IMR-90 (cell line): ENCODE data around the gene RALGAPA2. TPM values are rescaled to one million over a fixed set of nuclear protein-coding genes. Genes with fewer than 3 reads are reported as not detected.

Experiments used
- ATAC-seq: fragments of 200-7000 bp; cut with Tn5 transposase; 2 replicates; pipeline ENCODE4 v1.9.1; 2020; ENCODE audit warnings: low read depth, mild to moderate bottlenecking, moderate library complexity
- BruUV-seq: library from RNA; stranded (reverse); fragments of 400-500 nt; replicated peaks from 2 replicates; lab custom pipeline; 2021; lab: Mats Ljungman, UMichigan
- CTCF ChIA-PET: fragments of 300-600 bp; formaldehyde crosslinking; extraction: SDS; loops from one replicate; lab custom pipeline; 2021; ENCODE audit warnings: antibody characterized with exemption; lab: Yijun Ruan, JAX
- POLR2A ChIA-PET: fragments of 300-600 bp; sonication (Branson Sonifier 250); formaldehyde crosslinking; loops from one replicate; lab custom pipeline; 2022; ENCODE audit warnings: antibody characterized with exemption; ENCODE audit not compliant: unreplicated experiment; lab: Charles Lee
- DNase-seq: peaks from one replicate; pipeline ENCODE4 v3.0.0; 2013
- H2AFZ ChIP-seq: replicated peaks from 2 replicates; pipeline ENCODE3; 2013; ENCODE audit warnings: low read length, mild to moderate bottlenecking; ENCODE audit not compliant: poor library complexity
- H2AK5ac ChIP-seq: 2 replicates; pipeline ENCODE4 v1.6.1; 2013; ENCODE audit warnings: low read depth, low read length, inconsistent platforms
- H2AK9ac ChIP-seq: replicated peaks from 2 replicates; pipeline ENCODE3; 2013; ENCODE audit warnings: mild to moderate bottlenecking, low read depth, low read length, moderate library complexity; ENCODE audit not compliant: poor library complexity
- H2BK120ac ChIP-seq: 2 replicates; pipeline ENCODE4 v1.6.1; 2013; ENCODE audit warnings: low read depth, low read length, inconsistent platforms
- H2BK15ac ChIP-seq: 3 replicates; pipeline ENCODE4 v1.6.1; 2013; ENCODE audit warnings: low read depth, low read length, inconsistent platforms
- H2BK20ac ChIP-seq: 2 replicates; pipeline ENCODE4 v1.6.1; 2013; ENCODE audit warnings: low read depth, mild to moderate bottlenecking, inconsistent platforms, low read length, moderate library complexity
- H2BK5ac ChIP-seq: 2 replicates; pipeline ENCODE4 v1.6.1; 2013; ENCODE audit warnings: mild to moderate bottlenecking, low read depth, low read length, inconsistent platforms; ENCODE audit not compliant: poor library complexity, severe bottlenecking
- H3K14ac ChIP-seq: replicated peaks from 2 replicates; pipeline ENCODE4 v1.6.1; 2013; ENCODE audit warnings: low read depth, low read length, inconsistent platforms
- H3K18ac ChIP-seq: 2 replicates; pipeline ENCODE4 v1.6.1; 2013; ENCODE audit warnings: low read depth, low read length, control low read depth
- H3K23ac ChIP-seq: 2 replicates; pipeline ENCODE4 v1.6.1; 2013; ENCODE audit warnings: low read depth, low read length, inconsistent platforms
- H3K27ac ChIP-seq: 2 replicates; pipeline ENCODE4 v1.5.1; 2013; ENCODE audit warnings: mild to moderate bottlenecking, control low read depth, low read length; ENCODE audit not compliant: insufficient read depth
- H3K27me3 ChIP-seq: 2 replicates; pipeline ENCODE4 v1.6.1; 2013; ENCODE audit warnings: low read length; ENCODE audit not compliant: control insufficient read depth, insufficient read depth
- H3K36me3 ChIP-seq: 2 replicates; pipeline ENCODE4 v1.6.1; 2013; ENCODE audit warnings: low read length, mixed read lengths; ENCODE audit not compliant: control insufficient read depth, insufficient read depth
- H3K4ac ChIP-seq: 2 replicates; pipeline ENCODE4 v1.6.1; 2013; ENCODE audit warnings: low read depth, low read length, inconsistent platforms
- H3K4me1 ChIP-seq: 2 replicates; pipeline ENCODE4 v1.6.1; 2013; ENCODE audit warnings: low read length, mixed read lengths; ENCODE audit not compliant: control insufficient read depth, insufficient read depth
- H3K4me2 ChIP-seq: 2 replicates; pipeline ENCODE4 v1.6.1; 2013; ENCODE audit warnings: low read depth, mild to moderate bottlenecking, control low read depth, low read length, moderate library complexity
- H3K4me3 ChIP-seq: 2 replicates; pipeline ENCODE4 v1.5.1; 2013; ENCODE audit warnings: low read depth, mild to moderate bottlenecking, control low read depth, low read length, moderate library complexity; ENCODE audit not compliant: insufficient read depth
- H3K56ac ChIP-seq: 2 replicates; pipeline ENCODE4 v1.6.1; 2013; ENCODE audit warnings: low read length, inconsistent platforms; ENCODE audit not compliant: insufficient read depth; ENCODE audit errors: extremely low read depth
- H3K79me1 ChIP-seq, 2 experiments: 2 replicates each; pipeline ENCODE4 v1.6.1; 2013; ENCODE audit warnings: low read length in 2 of 2, inconsistent platforms in 1 of 2, low read depth in 1 of 2
- H3K9ac ChIP-seq: 2 replicates; pipeline ENCODE4 v1.6.1; 2013; ENCODE audit warnings: low read depth, low read length, control low read depth
- H3K9me1 ChIP-seq: 2 replicates; pipeline ENCODE4 v1.6.1; 2013; ENCODE audit warnings: low read length, inconsistent platforms; ENCODE audit not compliant: insufficient read depth
- H3K9me3 ChIP-seq: 2 replicates; pipeline ENCODE4 v1.6.1; 2013; ENCODE audit warnings: low read length; ENCODE audit not compliant: control insufficient read depth, insufficient read depth
- H4K20me1 ChIP-seq: 2 replicates; pipeline ENCODE4 v1.6.1; 2013; ENCODE audit warnings: low read length, inconsistent platforms; ENCODE audit not compliant: insufficient read depth
- H4K5ac ChIP-seq: 2 replicates; pipeline ENCODE4 v1.6.1; 2013; ENCODE audit warnings: mild to moderate bottlenecking, low read depth, low read length, control low read depth
- H4K8ac ChIP-seq, 2 experiments: 2 replicates each; pipeline ENCODE4 v1.6.1; 2013; ENCODE audit warnings: low read depth in 2 of 2, low read length in 2 of 2, control low read depth in 1 of 2, inconsistent platforms in 1 of 2
- H4K91ac ChIP-seq: 2 replicates; pipeline ENCODE4 v1.6.1; 2013; ENCODE audit warnings: low read depth, low read length, inconsistent platforms; ENCODE audit not compliant: insufficient read depth
- BHLHE40 ChIP-seq: fragments of 150-350 bp; IDR thresholded peaks from 2 replicates; pipeline ENCODE4 v1.6.1; 2016; ENCODE audit warnings: mild to moderate bottlenecking, low read depth, low read length
- CEBPB ChIP-seq: IDR thresholded peaks from 2 replicates; pipeline ENCODE4 v1.6.1; 2012; ENCODE audit warnings: low read depth, low read length, improper control_type of control experiment
- CHD1 ChIP-seq: IDR thresholded peaks from 2 replicates; pipeline ENCODE4 v1.6.1; 2012; ENCODE audit warnings: low read depth, low read length, improper control_type of control experiment
- FOS ChIP-seq: fragments of 150-350 bp; IDR thresholded peaks from 2 replicates; pipeline ENCODE4 v1.6.1; 2016; ENCODE audit warnings: low read depth, low read length
- MAFK ChIP-seq: IDR thresholded peaks from 2 replicates; pipeline ENCODE4 v1.6.1; 2012; ENCODE audit warnings: low read depth, low read length, improper control_type of control experiment
- MAZ ChIP-seq: IDR thresholded peaks from 2 replicates; pipeline ENCODE4 v1.6.1; 2012; ENCODE audit warnings: low read depth, mild to moderate bottlenecking, low read length, improper control_type of control experiment, moderate library complexity, borderline replicate concordance
- MXI1 ChIP-seq: IDR thresholded peaks from 2 replicates; pipeline ENCODE4 v1.6.1; 2012; ENCODE audit warnings: low read depth, mild to moderate bottlenecking, low read length, moderate library complexity, borderline replicate concordance
- NFE2L2 ChIP-seq: fragments of 150-350 bp; IDR thresholded peaks from 2 replicates; pipeline ENCODE4 v1.6.1; 2016; ENCODE audit warnings: low read depth, mild to moderate bottlenecking, low read length
- POLR2A ChIP-seq: IDR thresholded peaks from 2 replicates; pipeline ENCODE4 v1.6.1; 2012; ENCODE audit warnings: mild to moderate bottlenecking, low read depth, low read length
- RAD21 ChIP-seq: IDR thresholded peaks from 2 replicates; pipeline ENCODE4 v1.6.1; 2012; ENCODE audit warnings: low read length, improper control_type of control experiment
- RCOR1 ChIP-seq: IDR thresholded peaks from 2 replicates; pipeline ENCODE4 v1.6.1; 2012; ENCODE audit warnings: mild to moderate bottlenecking, low read length, improper control_type of control experiment; ENCODE audit not compliant: insufficient replicate concordance
- RFX5 ChIP-seq: IDR thresholded peaks from 2 replicates; pipeline ENCODE4 v1.8.0; 2012; ENCODE audit warnings: low read depth, mild to moderate bottlenecking, low read length, moderate library complexity
- SMC3 ChIP-seq: fragments of 150-350 bp; IDR thresholded peaks from 2 replicates; pipeline ENCODE4 v1.6.1; 2016; ENCODE audit warnings: low read depth, mild to moderate bottlenecking, antibody characterized with exemption, low read length, moderate library complexity
- WGBS, 2 experiments: methylation state at CpG; one replicate each; pipeline versions ENCODE4 v1.1.5 to v1.1.7; 2013; ENCODE audit warnings: missing lambda C conversion rate in 2 of 2; ENCODE audit not compliant: insufficient read length in 1 of 2; ENCODE audit errors: extremely low coverage in 2 of 2; 5-methylcytosine and 5-hydroxymethylcytosine counted together
- dilution Hi-C: fragments of 300-500 bp; cut with HindIII; formaldehyde crosslinking; loops from one replicate; pipeline ENCODE4 v1.14.3; 2018; ENCODE audit warnings: low sequenced_read_pairs; ENCODE audit not compliant: unreplicated experiment
- in situ Hi-C: fragments of 300-500 bp; cut with MboI; formaldehyde crosslinking; loops from 3 replicates; pipeline ENCODE4 v1.14.3; 2019; ENCODE audit warnings: low sequenced_read_pairs, inconsistent platforms, mixed read lengths
- intact Hi-C: fragments of 100-400 bp; cut with micrococcal nuclease; formaldehyde crosslinking; loops from 2 replicates; pipeline ENCODE4 v1.10.0; 2022
- polyA plus RNA-seq, 3 experiments: library from polyadenylated mRNA; depleted of rRNA; stranded (reverse); fragments of >200 nt; gene quantifications; 2 replicates each; pipeline ENCODE4 v1.2.3, GENCODE V29; 2012; ENCODE audit warnings: low replicate concordance in 1 of 3
- total RNA-seq: library from RNA; depleted of rRNA; stranded (reverse); fragments of >200 nt; gene quantifications from 2 replicates; pipeline ENCODE4 v1.2.3, GENCODE V29; 2012
- TF ChIP-seq, protein P1 (sequence below): fragments of 150-350 bp; IDR thresholded peaks from 2 replicates; pipeline ENCODE4 v1.6.1; 2016; ENCODE audit warnings: low read depth, mild to moderate bottlenecking, low read length, moderate library complexity, borderline replicate concordance
- TF ChIP-seq, protein P2 (sequence below): fragments of 150-350 bp; IDR thresholded peaks from 2 replicates; pipeline ENCODE4 v1.6.1; 2017; ENCODE audit warnings: mild to moderate bottlenecking, antibody characterized with exemption, low read length, low read depth
- TF ChIP-seq, protein P3 (sequence below): conservative IDR thresholded peaks from 2 replicates; pipeline ENCODE4 v1.5.1; 2012; ENCODE audit warnings: mild to moderate bottlenecking, low read depth, low read length, improper control_type of control experiment

Gene RALGAPA2
- total and polyA plus RNA-seq, 2 of the 4 experiments (the other 2 are of a cell fraction): 1.3 to 3.9 TPM

DNA sequence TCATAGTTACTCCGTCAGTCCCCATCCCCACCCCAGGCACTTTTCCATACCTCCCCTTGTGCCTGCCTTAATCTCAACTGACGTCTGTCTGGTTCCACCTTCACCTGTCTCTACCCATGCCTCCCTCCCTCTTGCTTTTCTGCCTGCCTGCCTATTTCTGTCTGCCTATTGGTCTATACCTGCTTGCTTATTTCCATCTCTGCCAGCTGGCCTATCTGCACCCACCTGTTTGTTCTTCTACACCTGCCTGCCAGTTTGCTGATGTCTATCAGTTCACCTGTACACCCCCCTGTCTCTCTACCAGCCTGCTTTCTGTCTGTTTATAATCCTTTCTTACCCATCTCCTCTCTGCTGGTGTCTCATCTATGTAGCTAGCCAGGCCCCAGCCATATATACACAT is 87.5 kb downstream of the RALGAPA2 start:
- no peak overlapping the region for H4K8ac ChIP-seq
- no peak overlapping the region for H3K23ac ChIP-seq
- no peak overlapping the region for H3K4me2 ChIP-seq
- H3K4me1 ChIP-seq: no peaks in the 10 kb centered on the region
- no peak overlapping the region for H3K9ac ChIP-seq
- H2BK5ac ChIP-seq: no peak overlapping the region
- CTCF ChIA-PET: no interaction called here
- H2BK120ac ChIP-seq: no peak overlapping the region
- no peaks in the 10 kb centered on the region; the same call in 1 of the 2 replicates for H3K36me3 ChIP-seq
- POLR2A ChIA-PET: no interaction called here
- H4K20me1 ChIP-seq: no peaks in the 10 kb centered on the region
- WGBS, 2 experiments: 71% methylated on average over 1 of the region's 2 CpGs; no CpG with 5 or more reads in 1 of the 2 experiments
- H4K5ac ChIP-seq: no peak overlapping the region
- dilution Hi-C loops (no loop called here), intact Hi-C loops (no loop called here), in situ Hi-C loops (no loop called here)
- no peak for ATAC-seq
- no peak for DNase-seq
- H3K14ac ChIP-seq: no peak overlapping the region
- H2AFZ ChIP-seq: no peak overlapping the region
- H2AK9ac ChIP-seq: no peak overlapping the region
- H3K27me3 ChIP-seq: no peaks in the 10 kb centered on the region
- no peak overlapping the region for H2AK5ac ChIP-seq
- no TSS peak for BruUV-seq
- no peak overlapping the region for H3K18ac ChIP-seq
- no peak overlapping the region for H3K4me3 ChIP-seq
- no peak overlapping the region for H3K27ac ChIP-seq
- H3K9me3 ChIP-seq: no peaks in the 10 kb centered on the region
- no peak overlapping the region for H2BK15ac ChIP-seq
- no peak overlapping the region for H4K91ac ChIP-seq
- H2BK20ac ChIP-seq: no peak overlapping the region
- no peaks in the 10 kb centered on the region for H3K79me1 ChIP-seq
- no peaks in the 10 kb centered on the region for H3K9me1 ChIP-seq
- H3K56ac ChIP-seq: no peak overlapping the region
- no peak for TF ChIP-seq RAD21
- no peak for TF ChIP-seq FOS
- no peak for TF ChIP-seq CHD1
- TF ChIP-seq MAZ: no peak
- TF ChIP-seq, protein P1, sequence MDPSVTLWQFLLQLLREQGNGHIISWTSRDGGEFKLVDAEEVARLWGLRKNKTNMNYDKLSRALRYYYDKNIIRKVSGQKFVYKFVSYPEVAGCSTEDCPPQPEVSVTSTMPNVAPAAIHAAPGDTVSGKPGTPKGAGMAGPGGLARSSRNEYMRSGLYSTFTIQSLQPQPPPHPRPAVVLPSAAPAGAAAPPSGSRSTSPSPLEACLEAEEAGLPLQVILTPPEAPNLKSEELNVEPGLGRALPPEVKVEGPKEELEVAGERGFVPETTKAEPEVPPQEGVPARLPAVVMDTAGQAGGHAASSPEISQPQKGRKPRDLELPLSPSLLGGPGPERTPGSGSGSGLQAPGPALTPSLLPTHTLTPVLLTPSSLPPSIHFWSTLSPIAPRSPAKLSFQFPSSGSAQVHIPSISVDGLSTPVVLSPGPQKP: no peak
- no peak for TF ChIP-seq BHLHE40
- no peak for TF ChIP-seq SMC3
- TF ChIP-seq POLR2A: no peak
- TF ChIP-seq CEBPB: no peak
- no peak for TF ChIP-seq RCOR1
- no peak for TF ChIP-seq MAFK
- TF ChIP-seq, protein P2, sequence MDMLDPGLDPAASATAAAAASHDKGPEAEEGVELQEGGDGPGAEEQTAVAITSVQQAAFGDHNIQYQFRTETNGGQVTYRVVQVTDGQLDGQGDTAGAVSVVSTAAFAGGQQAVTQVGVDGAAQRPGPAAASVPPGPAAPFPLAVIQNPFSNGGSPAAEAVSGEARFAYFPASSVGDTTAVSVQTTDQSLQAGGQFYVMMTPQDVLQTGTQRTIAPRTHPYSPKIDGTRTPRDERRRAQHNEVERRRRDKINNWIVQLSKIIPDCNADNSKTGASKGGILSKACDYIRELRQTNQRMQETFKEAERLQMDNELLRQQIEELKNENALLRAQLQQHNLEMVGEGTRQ: no peak
- no peak for TF ChIP-seq RFX5
- no peak for TF ChIP-seq NFE2L2
- TF ChIP-seq, protein P3, sequence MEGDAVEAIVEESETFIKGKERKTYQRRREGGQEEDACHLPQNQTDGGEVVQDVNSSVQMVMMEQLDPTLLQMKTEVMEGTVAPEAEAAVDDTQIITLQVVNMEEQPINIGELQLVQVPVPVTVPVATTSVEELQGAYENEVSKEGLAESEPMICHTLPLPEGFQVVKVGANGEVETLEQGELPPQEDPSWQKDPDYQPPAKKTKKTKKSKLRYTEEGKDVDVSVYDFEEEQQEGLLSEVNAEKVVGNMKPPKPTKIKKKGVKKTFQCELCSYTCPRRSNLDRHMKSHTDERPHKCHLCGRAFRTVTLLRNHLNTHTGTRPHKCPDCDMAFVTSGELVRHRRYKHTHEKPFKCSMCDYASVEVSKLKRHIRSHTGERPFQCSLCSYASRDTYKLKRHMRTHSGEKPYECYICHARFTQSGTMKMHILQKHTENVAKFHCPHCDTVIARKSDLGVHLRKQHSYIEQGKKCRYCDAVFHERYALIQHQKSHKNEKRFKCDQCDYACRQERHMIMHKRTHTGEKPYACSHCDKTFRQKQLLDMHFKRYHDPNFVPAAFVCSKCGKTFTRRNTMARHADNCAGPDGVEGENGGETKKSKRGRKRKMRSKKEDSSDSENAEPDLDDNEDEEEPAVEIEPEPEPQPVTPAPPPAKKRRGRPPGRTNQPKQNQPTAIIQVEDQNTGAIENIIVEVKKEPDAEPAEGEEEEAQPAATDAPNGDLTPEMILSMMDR: no peak
- no peak for TF ChIP-seq MXI1
- no peak overlapping the region for H3K4ac ChIP-seq
